Mucosa of descending colon (tissue), 3 donors: ENCODE measurements around the gene CTTNBP2. TPM values are rescaled to one million over a fixed set of nuclear protein-coding genes. Genes with fewer than 3 reads are reported as not detected.

ENCODE experiments used
- ATAC-seq: fragments of 200-7000 bp; cut with Tn5 transposase; one replicate; pipeline ENCODE4 v1.9.1; 2020; ENCODE audit warnings: mild to moderate bottlenecking, moderate library complexity
- DNase-seq, 3 donors: peaks; one replicate each; pipeline ENCODE4 v3.0.0-alpha.2; 2020
- H3K36me3 ChIP-seq: fragments of 200-600 bp; one replicate; pipeline ENCODE4 v1.8.0; 2021; ENCODE audit warnings: low read depth, mild to moderate bottlenecking
- H3K4me1 ChIP-seq: fragments of 200-600 bp; one replicate; pipeline ENCODE4 v1.8.0; 2021; ENCODE audit warnings: low read depth, mild to moderate bottlenecking
- H3K4me3 ChIP-seq: fragments of 200-600 bp; one replicate; pipeline ENCODE4 v1.8.0; 2021; ENCODE audit warnings: mild to moderate bottlenecking
- H3K9me3 ChIP-seq: fragments of 200-600 bp; one replicate; pipeline ENCODE4 v1.8.0; 2021; ENCODE audit warnings: mild to moderate bottlenecking
- intact Hi-C, 2 donors: fragments of 100-400 bp; cut with DNase I in 1 of 2; cut with micrococcal nuclease in 1 of 2; formaldehyde crosslinking; loops; one replicate each; pipeline versions ENCODE4 v1.11.0 to v1.11.1; 2022; cut with DNase I, micrococcal nuclease
- total RNA-seq, 3 donors: library from RNA; stranded (reverse); fragmentation: NEBNext Ultra II Directional in 2 of 3; extraction: Animal tissue kit (Norgen Biotek cat#: 25700) in 2 of 3; gene quantifications; one replicate each; pipeline versions ENCODE4 v1.2.1 to v1.2.4, GENCODE V29; 2021 to 2023
- TF ChIP-seq, protein P1 (sequence below): fragments of 200-600 bp; IDR thresholded peaks from one replicate; pipeline ENCODE4 v1.8.0; 2022; ENCODE audit warnings: antibody characterized with exemption, mild to moderate bottlenecking
- donor health status: DM: no; HTN: no; CAD: no; lungs with moderate emphysema.
- donor health status: DM: no; HTN: no; CAD: no.
- donor health status: DM: no; HTN: yes; CAD: no.

CTTNBP2 gene
- total RNA-seq, 3 donors from 2014 or later, result 3.9 to 8.3 (median 7.2) TPM

DNA sequence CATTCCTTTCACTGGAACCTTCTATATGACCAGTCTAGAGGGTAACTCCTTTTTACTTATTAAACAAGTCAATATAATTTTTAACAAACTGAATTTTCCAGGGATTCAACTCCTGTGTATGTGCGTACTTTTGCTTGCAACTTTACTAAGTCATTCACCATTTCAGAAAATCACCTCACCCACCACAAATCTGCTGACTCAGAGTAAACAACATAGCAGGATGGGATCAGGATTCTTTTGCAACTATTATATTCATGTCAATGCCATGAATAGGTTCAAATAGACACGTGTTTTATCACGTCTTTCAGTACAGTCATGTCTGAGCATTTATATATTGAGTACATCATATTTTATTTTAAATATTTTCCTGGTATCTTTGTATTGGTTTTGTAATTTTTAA, 14.5 kb downstream of the CTTNBP2 start:
- H3K4me3 ChIP-seq, result no peak overlapping the region
- DNase-seq, result no peak
- ATAC-seq, result no peak
- intact Hi-C loops, result no loop called here
- TF ChIP-seq, protein P1, sequence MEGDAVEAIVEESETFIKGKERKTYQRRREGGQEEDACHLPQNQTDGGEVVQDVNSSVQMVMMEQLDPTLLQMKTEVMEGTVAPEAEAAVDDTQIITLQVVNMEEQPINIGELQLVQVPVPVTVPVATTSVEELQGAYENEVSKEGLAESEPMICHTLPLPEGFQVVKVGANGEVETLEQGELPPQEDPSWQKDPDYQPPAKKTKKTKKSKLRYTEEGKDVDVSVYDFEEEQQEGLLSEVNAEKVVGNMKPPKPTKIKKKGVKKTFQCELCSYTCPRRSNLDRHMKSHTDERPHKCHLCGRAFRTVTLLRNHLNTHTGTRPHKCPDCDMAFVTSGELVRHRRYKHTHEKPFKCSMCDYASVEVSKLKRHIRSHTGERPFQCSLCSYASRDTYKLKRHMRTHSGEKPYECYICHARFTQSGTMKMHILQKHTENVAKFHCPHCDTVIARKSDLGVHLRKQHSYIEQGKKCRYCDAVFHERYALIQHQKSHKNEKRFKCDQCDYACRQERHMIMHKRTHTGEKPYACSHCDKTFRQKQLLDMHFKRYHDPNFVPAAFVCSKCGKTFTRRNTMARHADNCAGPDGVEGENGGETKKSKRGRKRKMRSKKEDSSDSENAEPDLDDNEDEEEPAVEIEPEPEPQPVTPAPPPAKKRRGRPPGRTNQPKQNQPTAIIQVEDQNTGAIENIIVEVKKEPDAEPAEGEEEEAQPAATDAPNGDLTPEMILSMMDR, result no peak
- no peaks in the 10 kb centered on the region for H3K4me1 ChIP-seq
- H3K36me3 ChIP-seq, result no peaks in the 10 kb centered on the region
- no peaks in the 10 kb centered on the region for H3K9me3 ChIP-seq

DNA sequence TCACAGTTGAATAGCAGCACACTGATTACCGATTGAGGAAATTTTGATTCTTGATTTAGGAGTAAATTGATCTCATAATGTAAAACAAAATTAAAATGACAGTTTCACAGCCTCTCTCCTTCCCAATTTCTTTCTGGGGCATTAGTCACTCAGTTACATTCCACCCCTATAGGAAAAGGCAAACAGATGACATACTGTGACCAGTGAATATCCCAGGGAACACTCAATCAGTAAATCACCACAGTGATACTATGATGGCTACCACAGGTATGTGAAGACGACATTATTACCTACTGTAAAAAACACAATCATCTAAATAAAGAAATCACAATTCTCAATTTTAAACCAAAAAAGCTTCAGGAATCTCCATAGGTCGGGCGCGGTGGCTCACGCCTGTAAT, 15.5 kb downstream of the CTTNBP2 start:
- Histone ChIP-seq H3K4me1 (no peaks in the 10 kb centered on the region), H3K4me3 (no peak overlapping the region), H3K36me3 (no peaks in the 10 kb centered on the region), H3K9me3 (no peaks in the 10 kb centered on the region)
- TF ChIP-seq, protein P1, result no peak
- ATAC-seq (no peak), DNase-seq (no peak)
- intact Hi-C loops, result no loop called here

DNA sequence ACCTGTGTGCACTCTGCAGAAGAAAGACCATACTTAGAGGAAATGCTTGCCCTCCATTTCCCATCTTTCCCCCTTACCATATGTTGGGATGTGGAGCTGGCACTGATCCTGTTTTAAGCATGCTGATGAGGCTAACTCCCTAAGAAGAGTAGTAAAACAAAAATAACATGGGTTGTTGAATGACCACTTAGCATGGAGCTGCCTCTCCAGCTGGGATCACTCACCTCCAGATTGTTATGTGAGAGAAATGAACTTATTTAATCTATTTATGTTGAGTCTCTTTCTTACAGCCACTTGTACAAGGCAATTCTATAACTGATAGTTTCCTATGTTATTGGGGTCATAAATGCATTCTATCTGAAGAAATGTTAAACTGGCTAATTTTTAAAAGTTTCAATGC, 17.0 kb downstream of the CTTNBP2 start:
- H3K4me3 ChIP-seq, result no peak overlapping the region
- TF ChIP-seq, protein P1, result no peak

DNA sequence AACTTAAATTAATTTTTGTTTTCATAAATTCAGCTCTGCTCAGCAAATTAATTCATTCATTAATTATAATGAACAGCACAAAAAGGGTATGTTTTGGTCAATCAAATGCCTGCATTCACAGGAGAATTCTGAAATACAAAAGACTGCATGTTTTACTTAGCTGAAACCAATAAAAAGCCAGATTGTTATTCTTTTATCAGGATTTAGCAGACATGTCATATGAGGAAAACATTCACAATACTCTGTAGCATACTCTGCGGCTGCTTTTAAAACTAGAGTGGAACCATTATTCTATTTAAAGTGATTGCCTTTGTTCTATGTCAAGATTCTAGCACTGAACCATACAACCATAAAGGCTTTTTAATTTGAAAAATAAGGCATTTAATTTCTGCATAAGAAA, 19.1 kb downstream of the CTTNBP2 start:
- no peak for ATAC-seq
- no peaks in the 10 kb centered on the region for H3K4me1 ChIP-seq
- TF ChIP-seq, protein P1, result no peak
- H3K36me3 ChIP-seq, result no peaks in the 10 kb centered on the region
- no peak overlapping the region for H3K4me3 ChIP-seq
- DNase-seq, result no peak
- intact Hi-C loops, result no loop called here
- no peaks in the 10 kb centered on the region for H3K9me3 ChIP-seq

More for the DNA sequence above, 17.0 kb downstream of the CTTNBP2 start:
- Histone ChIP-seq H3K36me3 (no peaks in the 10 kb centered on the region), H3K9me3 (no peaks in the 10 kb centered on the region), H3K4me1 (no peaks in the 10 kb centered on the region)
- no peak for DNase-seq
- intact Hi-C loops, result no loop called here
- ATAC-seq, result no peak

DNA sequence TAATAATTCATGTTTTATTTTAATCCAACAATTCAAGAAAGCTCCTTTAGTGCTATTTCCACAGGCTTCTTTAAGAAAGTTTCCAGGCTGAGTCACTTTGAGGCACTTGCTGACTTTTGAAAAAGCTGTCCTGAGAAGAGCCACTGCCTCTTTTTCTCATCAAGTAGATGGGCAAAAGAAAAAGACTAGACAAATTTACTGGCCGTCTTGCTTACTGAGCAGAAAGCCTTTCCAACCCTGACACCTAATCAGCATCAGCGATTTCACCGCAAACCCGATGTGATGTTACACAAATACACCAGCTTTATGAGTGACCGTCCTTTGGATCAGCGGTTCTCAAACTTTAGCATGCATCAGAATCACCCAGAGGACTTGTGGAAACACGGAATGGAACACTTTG, 24.3 kb downstream of the CTTNBP2 start:
- no peaks in the 10 kb centered on the region for H3K36me3 ChIP-seq
- TF ChIP-seq, protein P1, result no peak
- intact Hi-C loops, result no loop called here
- ATAC-seq (no peak), DNase-seq (no peak)
- H3K9me3 ChIP-seq, result no peaks in the 10 kb centered on the region
- H3K4me1 ChIP-seq, result no peaks in the 10 kb centered on the region
- no peak overlapping the region for H3K4me3 ChIP-seq

DNA sequence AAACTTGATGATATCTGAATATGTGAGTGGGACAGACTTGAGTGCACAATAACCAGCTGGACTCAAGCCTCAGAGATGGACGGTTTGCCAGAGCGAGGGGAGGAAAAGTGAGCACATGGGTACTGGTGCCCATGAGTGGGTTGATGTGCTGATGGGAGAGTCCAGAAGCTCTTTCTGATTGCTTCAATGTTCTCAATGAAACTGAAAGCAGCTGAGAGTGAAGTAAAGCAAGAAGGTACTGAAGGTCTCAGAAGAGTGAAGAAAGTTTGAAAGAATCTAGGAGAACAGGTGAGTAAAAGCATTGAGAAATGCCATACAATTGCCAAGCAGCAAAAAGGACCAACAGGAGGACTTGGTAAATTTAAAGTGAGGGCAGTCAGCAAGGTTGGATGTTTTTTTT, 28.6 kb downstream of the CTTNBP2 start:
- Histone ChIP-seq H3K4me1 (no peaks in the 10 kb centered on the region), H3K4me3 (no peak overlapping the region), H3K36me3 (no peaks in the 10 kb centered on the region), H3K9me3 (no peaks in the 10 kb centered on the region)
- DNase-seq, result no peak
- intact Hi-C loops, result no loop called here
- TF ChIP-seq, protein P1, result no peak
- ATAC-seq, result no peak
